Limb (tissue), 2 donors: ENCODE measurements around the gene NPTN.
"Not testable (repeated sequence)": the region's sequence is repeated elsewhere in the genome, so short reads cannot be mapped to it uniquely, and the experiment has no call there.

Experiments
- DNase-seq, 2 donors: peaks; one replicate each; pipeline ENCODE4 v3.0.0-alpha.2; 2016; ENCODE audit errors: extremely low spot score in 2 of 2

The NPTN gene

GRCh38 chr15:73601451-73602445 lies 31.4 kb downstream of the NPTN start:
- DNase-seq: peak; percentile 58 to 76

- no peak for DNase-seq
These were observed 32.5 kb downstream of the NPTN start for GRCh38 chr15:73600413-73601335.

- no peak for DNase-seq
These were observed 33.3 kb downstream of the NPTN start for GRCh38 chr15:73599934-73600333.

GRCh38 chr15:73598530-73599160 lies 34.5 kb downstream of the NPTN start:
- no peak for DNase-seq

- DNase-seq: no peak
These were observed 36.1 kb downstream of the NPTN start for GRCh38 chr15:73597036-73597638.

GRCh38 chr15:73596174-73596573 lies 37.0 kb downstream of the NPTN start:
- DNase-seq: no peak

GRCh38 chr15:73594109-73594508 lies 39.1 kb downstream of the NPTN start:
- no peak for DNase-seq

GRCh38 chr15:73593304-73594074 lies 39.7 kb downstream of the NPTN start:
- peak; percentile 42 for DNase-seq

- no peak for DNase-seq
These were observed 42.9 kb downstream of the NPTN start for GRCh38 chr15:73590263-73590662.

GRCh38 chr15:73589766-73590165 lies 43.4 kb downstream of the NPTN start:
- no peak for DNase-seq

- no peak for DNase-seq
These were observed 47.1 kb downstream of the NPTN start for GRCh38 chr15:73585871-73586654.

GRCh38 chr15:73584699-73585420 lies 48.3 kb downstream of the NPTN start:
- no peak for DNase-seq

GRCh38 chr15:73583544-73583943 lies 49.6 kb downstream of the NPTN start:
- no peak for DNase-seq

- DNase-seq: no peak
These were observed 50.3 kb downstream of the NPTN start for GRCh38 chr15:73582851-73583379.

- DNase-seq: no peak
These were observed 55.2 kb downstream of the NPTN start for GRCh38 chr15:73578026-73578425.

- not testable (repeated sequence) for DNase-seq
These were observed 55.6 kb downstream of the NPTN start for GRCh38 chr15:73577593-73577992.

- DNase-seq: no peak
These were observed 57.4 kb downstream of the NPTN start for GRCh38 chr15:73575636-73576247.

- DNase-seq: no peak
These were observed 59.6 kb downstream of the NPTN start for GRCh38 chr15:73573572-73573971.
